Activated CD8-positive, alpha-beta memory T cell treated with anti-CD3 and anti-CD28 coated beads, Interleukin-2, amount 50 U/mL, for 1 hour (primary cell): ENCODE results near the gene KIR3DL2.
"Not testable (repeated sequence)": the region's sequence is repeated elsewhere in the genome, so short reads cannot be mapped to it uniquely, and the experiment has no call there.

Experiments used
- DNase-seq: peaks from one replicate; pipeline ENCODE4 v3.0.0-alpha.2; 2020; ENCODE audit errors: extremely low read depth

Gene KIR3DL2

DNA sequence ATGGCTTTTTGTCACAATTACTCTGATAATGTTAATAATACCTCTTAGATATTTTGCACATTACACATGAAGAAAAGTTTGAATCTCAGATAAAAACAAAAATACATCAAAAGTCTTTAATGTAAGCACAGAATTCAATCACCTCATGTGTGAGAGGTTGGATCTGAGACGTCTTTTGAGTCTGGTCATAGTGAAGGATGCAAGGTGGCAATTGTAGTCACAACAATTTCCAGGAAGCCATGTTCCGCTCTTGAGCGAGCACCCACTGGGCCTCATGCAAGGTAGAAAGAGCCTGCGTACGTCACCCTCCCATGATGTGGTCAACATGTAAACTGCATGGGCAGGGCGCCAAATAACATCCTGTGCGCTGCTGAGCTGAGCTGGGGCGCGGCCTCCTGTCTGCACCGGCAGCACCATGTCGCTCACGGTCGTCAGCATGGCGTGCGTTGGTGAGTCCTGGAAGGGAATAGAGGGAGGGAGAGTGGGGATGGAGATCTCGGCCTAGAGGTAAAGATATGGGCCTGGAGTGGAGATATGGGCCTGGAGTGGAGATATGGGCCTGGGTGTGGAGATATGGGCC is at the start of gene KIR3DL2:
Gene KIR3DL2, plus strand, starts transcription at position 383 of the 580 bp plus-strand sequence. Its CDS starts 33 bp downstream, at position 416.
- DNase-seq: not testable (repeated sequence)

DNA sequence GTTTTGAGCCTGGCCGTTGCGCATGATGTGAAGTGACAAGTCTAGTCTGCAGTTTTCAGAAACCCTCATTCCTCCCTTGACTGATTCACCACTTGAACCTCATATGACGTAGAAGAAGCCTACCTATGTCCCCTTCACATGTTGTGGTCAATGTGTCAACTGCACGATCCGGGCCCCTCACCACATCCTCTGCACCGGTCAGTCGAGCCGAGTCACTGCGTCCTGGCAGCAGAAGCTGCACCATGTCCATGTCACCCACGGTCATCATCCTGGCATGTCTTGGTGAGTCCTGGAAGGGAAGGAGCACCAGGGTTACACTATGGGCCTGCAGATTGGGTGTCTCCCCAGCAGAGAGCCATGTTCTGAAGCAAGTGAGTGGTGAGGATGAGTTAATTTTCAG is 46.8 kb upstream of the KIR3DL2 start, which contains the start of gene KIR2DL4:
Gene KIR2DL4, plus strand, starts transcription at position 201 of the 400 bp plus-strand sequence. Its CDS starts 42 bp downstream, at position 243.
- no peak for DNase-seq

DNA sequence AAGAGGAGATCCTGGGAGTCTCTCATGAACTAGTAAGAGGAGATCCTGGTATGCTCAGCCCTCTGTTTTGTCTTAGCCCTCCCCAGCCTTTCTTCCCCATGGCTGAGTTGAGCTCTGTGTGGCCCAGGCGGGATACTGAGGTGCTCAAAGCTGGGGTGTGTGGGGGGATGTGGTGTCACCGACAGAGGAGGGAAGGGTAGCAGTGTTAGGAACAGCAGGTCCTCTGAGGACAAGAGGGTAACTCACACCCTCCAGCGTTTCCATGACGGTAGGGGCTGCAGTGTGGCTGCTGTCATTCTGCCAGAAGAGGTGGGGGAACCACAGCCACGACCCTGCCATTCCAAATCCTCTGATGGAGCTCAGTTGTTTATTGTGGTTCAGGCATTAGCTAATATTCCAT is 46.1 kb upstream of the KIR3DL2 start:
- DNase-seq: no peak

DNA sequence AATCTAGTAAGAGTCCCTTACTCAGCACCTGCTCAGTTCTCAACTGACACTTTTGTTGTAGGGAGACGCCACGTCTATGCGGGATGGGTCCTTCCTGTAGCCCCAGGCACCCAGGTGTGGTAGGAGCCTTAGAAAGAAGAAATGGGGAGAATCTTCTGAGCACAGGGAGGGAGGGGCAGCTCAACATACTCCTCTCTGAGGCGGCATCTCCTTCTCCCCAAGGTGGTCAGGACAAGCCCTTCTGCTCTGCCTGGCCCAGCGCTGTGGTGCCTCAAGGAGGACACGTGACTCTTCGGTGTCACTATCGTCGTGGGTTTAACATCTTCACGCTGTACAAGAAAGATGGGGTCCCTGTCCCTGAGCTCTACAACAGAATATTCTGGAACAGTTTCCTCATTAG is 45.7 kb upstream of the KIR3DL2 start:
- no peak for DNase-seq

DNA sequence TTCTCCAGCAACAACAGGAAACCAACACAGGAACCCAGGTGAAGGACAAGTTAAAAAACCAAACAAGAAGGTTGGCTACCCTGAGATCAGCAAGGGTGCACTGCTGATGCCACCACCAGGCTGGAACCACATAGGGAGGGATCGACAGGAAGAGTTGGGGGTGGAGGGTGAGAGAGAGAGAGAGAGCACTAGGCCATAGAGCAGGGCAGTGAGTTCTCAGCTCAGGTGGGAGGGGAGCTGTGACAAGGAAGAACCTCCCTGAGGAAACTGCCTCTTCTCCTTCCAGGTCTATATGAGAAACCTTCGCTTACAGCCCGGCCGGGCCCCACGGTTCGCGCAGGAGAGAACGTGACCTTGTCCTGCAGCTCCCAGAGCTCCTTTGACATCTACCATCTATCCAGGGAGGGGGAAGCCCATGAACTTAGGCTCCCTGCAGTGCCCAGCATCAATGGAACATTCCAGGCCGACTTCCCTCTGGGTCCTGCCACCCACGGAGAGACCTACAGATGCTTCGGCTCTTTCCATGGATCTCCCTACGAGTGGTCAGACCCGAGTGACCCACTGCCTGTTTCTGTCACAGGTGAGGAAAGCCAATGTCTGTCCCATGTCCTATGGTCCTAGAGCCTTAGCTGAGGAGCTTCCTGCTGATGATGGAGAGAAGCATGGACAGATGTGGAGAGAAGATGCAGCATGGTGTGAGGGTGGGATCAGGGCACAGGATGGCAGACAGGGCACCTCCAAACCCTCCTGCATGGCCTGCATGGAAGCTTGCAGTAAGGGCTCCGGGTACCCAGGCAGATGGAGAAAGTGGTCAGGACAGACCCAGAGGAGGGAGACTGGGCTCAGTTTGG is 44.4 kb upstream of the KIR3DL2 start:
- no peak for DNase-seq

DNA sequence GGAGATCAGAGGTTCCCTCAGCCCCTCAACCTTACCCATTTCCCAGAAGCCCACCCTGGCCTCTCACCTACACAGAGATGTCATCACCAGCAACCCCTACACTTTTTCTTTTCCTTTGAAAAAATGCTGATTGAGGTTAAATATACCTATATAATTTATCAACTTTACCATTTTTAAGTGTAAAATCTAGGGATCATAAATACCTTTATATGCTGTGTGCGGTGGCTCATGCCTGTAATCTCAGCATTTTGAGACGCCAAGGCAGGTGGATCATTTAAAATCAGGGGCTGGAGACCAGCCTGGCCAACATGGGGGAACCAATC is 43.8 kb upstream of the KIR3DL2 start:
- DNase-seq: no peak

DNA sequence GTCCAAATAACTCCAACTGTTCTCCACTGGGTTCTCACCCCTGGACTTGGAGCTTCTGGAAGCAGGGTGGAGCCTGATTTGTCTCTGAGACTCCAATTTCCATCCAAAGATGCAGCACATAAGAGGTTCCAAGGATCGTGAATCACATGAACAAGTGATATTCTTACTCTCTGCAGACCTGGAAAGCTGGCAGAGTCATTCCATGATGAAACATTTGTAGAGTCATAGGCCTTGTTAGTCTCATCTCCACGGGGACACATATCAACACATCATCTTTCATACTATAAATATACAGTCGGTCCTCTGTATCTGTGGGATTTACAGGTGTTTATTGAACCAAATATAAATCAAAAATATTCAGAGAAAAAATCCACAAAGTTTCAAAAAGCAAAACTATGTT is 35.7 kb upstream of the KIR3DL2 start:
- DNase-seq: not testable (repeated sequence)

DNA sequence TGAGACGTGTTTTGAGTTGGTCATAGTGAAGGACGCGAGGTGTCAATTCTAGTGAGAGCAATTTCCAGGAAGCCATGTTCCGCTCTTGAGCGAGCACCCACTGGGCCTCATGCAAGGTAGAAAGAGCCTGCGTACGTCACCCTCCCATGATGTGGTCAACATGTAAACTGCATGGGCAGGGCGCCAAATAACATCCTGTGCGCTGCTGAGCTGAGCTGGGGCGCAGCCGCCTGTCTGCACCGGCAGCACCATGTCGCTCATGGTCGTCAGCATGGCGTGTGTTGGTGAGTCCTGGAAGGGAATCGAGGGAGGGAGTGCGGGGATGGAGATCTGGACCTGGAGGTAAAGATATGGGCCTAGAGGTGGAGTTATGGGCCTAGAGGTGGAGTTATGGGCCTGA is 34.0 kb upstream of the KIR3DL2 start, which contains the start of gene KIR3DL1:
Gene KIR3DL1, plus strand, starts transcription at position 218 of the 400 bp plus-strand sequence.
- DNase-seq: not testable (repeated sequence)

DNA sequence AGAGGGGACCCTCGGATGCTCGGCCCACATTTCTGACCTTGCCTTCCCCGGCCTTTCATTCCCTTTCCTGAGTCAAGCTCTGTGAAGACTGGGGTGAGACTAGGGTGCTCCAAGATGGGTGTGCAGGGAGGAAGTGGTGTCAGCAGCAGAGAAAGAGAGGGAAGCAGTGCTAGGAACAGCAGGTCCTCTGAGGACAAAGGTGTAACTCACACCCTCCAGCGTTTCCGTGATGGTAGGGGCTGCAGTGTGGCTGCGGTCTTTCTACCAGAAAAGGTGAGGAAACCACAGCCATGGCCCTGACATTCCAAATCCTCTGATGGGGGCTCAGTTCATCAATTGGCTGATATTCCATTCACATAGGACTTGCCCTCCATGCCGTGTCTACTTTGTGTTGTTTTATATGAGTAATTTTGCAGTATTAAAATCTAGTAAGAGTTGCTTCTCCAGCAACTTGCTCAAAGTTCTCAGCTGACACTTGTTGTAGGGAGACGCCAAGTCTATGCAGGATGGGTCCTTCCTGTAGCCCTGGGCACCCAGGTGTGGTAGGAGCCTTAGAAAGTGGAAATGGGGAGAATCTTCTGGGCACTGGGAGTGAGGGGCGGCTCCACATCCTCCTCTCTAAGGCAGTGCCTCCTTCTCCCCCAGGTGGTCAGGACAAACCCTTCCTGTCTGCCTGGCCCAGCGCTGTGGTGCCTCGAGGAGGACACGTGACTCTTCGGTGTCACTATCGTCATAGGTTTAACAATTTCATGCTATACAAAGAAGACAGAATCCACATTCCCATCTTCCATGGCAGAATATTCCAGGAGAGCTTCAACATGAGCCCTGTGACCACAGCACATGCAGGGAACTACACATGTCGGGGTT is 32.3 kb upstream of the KIR3DL2 start:
- no peak for DNase-seq

DNA sequence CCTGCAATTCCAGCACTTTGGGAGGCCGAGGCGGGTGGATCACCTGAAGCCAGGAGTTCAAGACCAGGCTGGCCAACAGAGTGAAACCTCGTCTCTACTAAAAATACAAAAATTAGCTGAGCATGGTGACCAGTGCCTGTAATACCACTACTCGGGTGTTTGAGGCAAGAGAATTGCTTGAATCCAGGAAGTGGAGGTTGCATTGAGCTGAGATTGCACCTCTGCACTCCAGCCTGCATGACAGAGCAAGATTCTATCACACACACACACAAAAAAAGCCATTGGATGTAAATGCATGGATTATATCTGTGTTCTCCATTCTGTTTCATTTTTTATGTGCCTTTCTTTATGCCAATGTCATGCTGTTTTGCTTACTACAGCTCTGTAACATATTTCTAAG is 25.8 kb upstream of the KIR3DL2 start:
- not testable (repeated sequence) for DNase-seq

DNA sequence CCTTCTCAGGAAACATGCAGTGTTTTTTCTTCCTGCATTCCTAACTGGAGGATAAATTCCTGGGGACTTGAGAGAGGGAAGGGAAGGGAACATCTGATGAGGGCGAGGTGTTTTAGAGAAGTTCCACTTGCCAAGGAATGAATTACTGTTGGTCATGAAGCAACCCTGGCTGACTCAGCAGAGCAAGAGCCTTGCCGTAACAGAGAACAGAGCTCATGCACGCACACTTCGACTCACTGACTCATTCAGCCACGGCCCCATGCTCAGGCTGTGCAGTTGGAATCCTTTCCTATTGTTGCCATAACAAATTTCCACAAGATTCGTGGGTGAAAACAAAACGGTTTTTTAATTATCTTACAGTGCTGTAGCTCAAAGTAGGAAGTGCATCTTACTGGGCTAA is 24.9 kb upstream of the KIR3DL2 start:
- DNase-seq: not testable (repeated sequence)

DNA sequence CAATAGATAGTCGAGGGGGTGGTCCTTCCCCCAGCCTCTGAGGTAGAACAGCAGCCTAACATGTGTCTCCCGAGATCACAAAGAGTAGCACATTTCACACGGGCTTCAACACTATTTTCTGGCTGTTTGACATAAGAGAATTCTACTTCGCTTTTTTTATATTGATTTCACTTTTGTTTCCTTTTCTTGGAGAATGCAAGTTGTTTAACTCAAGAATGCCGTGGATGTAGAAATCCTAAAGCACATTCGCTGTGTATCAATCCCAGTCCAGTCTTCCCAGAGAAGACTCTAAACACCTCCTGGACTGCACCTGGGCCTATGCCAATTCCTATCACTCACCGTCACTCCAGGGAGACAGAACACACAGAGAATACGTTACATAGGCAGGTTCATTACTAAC is 22.2 kb upstream of the KIR3DL2 start:
- not testable (repeated sequence) for DNase-seq

DNA sequence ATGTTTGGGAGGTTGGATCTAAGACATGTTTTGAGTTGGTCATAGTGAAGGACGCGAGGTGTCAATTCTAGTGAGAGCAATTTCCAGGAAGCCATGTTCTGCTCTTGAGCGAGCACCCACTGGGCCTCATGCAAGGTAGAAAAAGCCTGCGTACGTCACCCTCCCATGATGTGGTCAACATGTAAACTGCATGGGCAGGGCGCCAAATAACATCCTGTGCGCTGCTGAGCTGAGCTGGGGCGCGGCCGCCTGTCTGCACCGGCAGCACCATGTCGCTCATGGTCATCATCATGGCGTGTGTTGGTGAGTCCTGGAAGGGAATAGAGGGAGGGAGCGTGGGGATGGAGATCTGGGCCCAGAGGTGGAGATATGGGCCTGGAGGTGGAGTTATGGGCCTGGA is 17.7 kb upstream of the KIR3DL2 start, which contains the start of gene KIR2DS4:
Gene KIR2DS4, plus strand, starts transcription at position 181 of the 400 bp plus-strand sequence.
- not testable (repeated sequence) for DNase-seq

DNA sequence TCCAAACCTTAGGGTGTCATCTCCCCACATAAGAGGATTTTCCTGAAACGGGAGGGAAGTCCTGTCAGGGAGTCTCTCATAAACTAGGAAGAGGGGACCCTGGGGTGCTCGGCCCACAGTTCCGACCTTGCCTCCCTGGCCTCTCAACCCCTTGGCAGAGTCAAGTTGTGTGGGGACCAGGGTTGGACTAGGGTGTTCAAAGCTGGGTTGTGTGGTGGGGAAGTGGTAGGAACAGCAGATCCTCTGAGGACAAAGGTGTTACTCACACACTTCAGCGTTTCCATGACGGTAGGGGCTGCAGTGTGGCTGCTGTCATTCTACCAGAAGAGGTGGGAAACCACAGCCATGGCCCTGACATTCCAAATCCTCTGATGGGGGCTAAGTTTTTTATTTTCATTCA is 15.1 kb upstream of the KIR3DL2 start:
- not testable (repeated sequence) for DNase-seq

DNA sequence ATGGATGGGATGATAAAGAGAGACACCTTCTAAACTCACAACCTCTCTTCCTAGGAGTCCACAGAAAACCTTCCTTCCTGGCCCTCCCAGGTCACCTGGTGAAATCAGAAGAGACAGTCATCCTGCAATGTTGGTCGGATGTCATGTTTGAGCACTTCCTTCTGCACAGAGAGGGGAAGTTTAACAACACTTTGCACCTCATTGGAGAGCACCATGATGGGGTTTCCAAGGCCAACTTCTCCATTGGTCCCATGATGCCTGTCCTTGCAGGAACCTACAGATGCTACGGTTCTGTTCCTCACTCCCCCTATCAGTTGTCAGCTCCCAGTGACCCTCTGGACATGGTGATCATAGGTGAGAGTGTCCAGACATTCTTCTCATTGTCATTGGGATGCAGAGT is 12.7 kb upstream of the KIR3DL2 start:
- DNase-seq: not testable (repeated sequence)

DNA sequence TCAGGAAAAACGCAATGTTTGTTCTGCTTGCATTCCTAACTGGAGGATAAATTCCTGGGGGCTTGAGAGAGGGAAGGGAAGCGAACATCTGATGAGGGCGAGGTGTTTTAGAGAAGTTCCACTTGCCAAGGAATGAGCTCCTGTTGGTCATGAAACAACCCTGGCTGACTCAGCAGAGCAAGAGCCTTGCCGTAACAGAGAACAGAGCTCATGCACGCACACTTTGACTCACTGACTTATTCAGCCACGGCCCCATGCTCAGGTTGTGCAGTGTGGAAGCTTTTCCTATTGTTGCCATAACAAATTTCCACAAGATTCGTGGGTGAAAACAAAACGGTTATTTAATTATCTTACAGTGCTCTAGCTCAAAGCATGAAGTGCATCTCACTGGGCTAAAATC is 7.1 kb upstream of the KIR3DL2 start:
- DNase-seq: not testable (repeated sequence)

DNA sequence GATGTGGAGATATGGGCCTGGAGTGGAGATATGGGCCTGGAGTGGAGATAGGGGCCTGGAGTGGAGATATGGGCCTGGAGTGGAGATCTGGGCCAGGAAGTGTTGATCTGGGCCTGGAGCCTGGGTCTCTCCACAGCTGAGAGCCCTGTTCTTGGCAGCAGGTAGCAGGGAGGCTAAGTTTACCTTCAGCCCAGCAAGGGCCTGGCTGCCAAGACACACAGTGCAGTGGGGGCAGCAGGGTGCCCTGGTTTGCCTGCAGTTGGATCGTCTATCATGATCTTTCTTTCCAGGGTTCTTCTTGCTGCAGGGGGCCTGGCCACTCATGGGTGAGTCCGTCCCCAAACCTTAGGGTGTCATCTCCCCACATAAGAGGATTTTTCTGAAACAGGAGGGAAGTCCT is 687 bp downstream of the KIR3DL2 start:
- no peak for DNase-seq

DNA sequence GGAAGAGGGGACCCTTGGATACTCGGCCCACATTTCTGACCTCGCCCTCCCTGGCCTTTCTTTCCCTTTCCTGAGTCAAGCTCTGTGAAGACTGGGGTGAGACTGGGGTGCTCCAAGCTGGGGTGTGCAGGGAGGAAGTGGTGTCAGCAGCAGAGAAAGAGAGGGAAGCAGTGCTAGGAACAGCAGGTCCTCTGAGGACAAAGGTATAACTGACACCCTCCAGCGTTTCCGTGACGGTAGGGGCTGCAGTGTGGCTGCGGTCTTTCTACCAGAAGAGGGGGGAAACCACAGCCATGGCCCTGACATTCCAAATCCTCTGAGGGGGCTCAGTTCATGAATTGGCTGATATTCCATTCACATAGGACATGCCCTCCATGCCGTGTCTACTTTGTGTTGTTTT is 1.1 kb downstream of the KIR3DL2 start:
- no peak for DNase-seq

DNA sequence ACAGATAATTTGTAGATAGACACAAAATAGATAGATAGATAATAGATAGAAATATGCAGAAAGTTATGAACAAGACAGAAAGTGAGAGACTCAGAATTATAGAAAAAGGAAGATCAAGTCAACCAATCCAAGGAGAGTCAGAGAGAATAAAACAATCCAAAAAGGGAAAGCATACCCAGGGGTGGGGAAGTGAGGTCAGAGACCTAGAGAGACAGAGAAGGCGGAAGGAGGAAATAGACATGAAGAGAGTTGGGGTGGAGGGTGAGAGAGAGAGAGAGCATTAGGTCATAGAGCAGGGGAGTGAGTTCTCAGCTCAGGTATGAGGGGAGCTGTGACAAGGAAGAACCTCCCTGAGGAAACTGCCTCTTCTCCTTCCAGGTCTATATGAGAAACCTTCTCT is 5.0 kb downstream of the KIR3DL2 start:
- not testable (repeated sequence) for DNase-seq

DNA sequence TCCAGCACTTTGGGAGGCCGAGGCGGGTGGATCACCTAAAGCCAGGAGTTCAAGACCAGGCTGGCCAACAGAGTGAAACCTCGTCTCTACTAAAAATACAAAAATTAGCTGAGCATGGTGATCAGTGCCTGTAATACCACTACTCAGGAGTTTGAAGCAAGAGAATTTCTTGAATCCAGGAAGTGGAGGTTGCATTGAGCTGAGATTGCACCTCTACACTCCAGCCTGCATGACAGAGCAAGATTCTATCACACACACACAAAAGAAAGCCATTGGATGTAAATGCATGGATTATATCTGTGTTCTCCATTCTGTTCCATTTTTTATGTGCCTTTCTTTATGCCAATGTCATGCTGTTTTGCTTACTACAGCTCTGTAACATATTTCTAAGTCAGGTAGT is 8.2 kb downstream of the KIR3DL2 start:
- DNase-seq: not testable (repeated sequence)

DNA sequence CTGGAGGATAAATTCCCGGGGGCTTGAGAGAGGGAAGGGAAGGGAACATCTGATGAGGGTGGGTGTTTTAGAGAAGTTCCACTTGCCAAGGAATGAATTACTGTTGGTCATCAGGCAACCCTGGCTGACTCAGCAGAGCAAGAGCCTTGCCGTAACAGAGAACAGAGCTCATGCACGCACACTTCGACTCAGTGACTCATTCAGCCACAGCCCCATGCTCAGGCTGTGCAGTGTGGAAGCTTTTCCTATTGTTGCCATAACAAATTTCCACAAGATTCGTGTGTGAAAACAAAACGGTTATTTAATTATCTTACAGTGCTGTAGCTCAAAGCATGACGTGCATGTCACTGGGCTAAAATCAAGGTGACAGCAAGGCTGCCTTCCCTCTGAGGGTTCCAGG is 9.2 kb downstream of the KIR3DL2 start:
- not testable (repeated sequence) for DNase-seq

DNA sequence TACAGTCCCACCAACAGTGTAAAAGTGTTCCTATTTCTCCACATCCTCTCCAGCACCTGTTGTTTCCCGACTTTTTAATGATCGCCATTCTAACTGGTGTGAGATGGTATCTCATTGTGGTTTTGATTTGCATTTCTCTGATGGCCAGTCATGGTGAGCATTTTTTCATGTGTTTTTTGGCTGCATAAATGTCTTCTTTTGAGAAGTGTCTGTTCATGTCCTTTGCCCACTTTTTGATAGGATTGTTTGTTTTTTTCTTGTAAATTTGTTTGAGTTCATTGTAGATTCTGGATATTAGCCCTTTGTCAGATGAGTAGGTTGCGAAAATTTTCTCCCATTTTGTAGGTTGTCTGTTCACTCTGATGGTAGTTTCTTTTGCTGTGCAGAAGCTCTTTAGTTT is 13.2 kb downstream of the KIR3DL2 start:
- DNase-seq: not testable (repeated sequence)
